ENCODE data around the gene APOE.

APOE gene

GRCh38 chr19:44958090-44958489 lies 52.5 kb downstream of the APOE start:
- DNase-seq (ENCODE audit: insufficient read length, low spot score) (no peak), FAIRE-seq (no peak)
- TF ChIP-seq CTCF (IDR thresholded peaks at IDR 0.05; ENCODE audit: insufficient read depth, missing control alignments): no peak
